ENCODE measurements around the gene THEMIS2.

THEMIS2 gene

GRCh38 chr1:27886353-27886679 lies 14.0 kb downstream of the THEMIS2 start:
- peak overlapping the region; percentile 2; the same call in 1 of the 2 replicates for H3K4me3 ChIP-seq (ENCODE audit: low read depth, low read length)
- peak; percentile 21 for DNase-seq (ENCODE audit: low read depth)
- TF ChIP-seq CTCF (IDR thresholded peaks at IDR 0.05; ENCODE audit: insufficient read depth, low read depth, low read length, missing control alignments) = no peak

GRCh38 chr1:27886744-27887143 lies 14.4 kb downstream of the THEMIS2 start:
- peak overlapping the region; percentile 2; the same call in 1 of the 2 replicates for H3K4me3 ChIP-seq (ENCODE audit: low read depth, low read length)
- DNase-seq (ENCODE audit: low read depth) = no peak
- TF ChIP-seq CTCF (IDR thresholded peaks at IDR 0.05; ENCODE audit: insufficient read depth, low read depth, low read length, missing control alignments) = no peak

GRCh38 chr1:27887215-27888021 lies 15.1 kb downstream of the THEMIS2 start:
- peak; percentile 90 for DNase-seq (ENCODE audit: low read depth)
- no peak for TF ChIP-seq CTCF (IDR thresholded peaks at IDR 0.05; ENCODE audit: insufficient read depth, low read depth, low read length, missing control alignments)
- H3K4me3 ChIP-seq (ENCODE audit: low read depth, low read length) = no peak overlapping the region

GRCh38 chr1:27889506-27889905 lies 17.2 kb downstream of the THEMIS2 start:
- H3K4me3 ChIP-seq (ENCODE audit: low read depth, low read length) = peak overlapping the region; percentile 28; the same call in 1 of the 2 replicates
- no peak for TF ChIP-seq CTCF (IDR thresholded peaks at IDR 0.05; ENCODE audit: insufficient read depth, low read depth, low read length, missing control alignments)
- DNase-seq (ENCODE audit: low read depth) = peak; percentile 60

GRCh38 chr1:27891196-27891889 lies 19.0 kb downstream of the THEMIS2 start:
- DNase-seq (ENCODE audit: low read depth) = peak; percentile 90
- no peak for TF ChIP-seq CTCF (IDR thresholded peaks at IDR 0.05; ENCODE audit: insufficient read depth, low read depth, low read length, missing control alignments)
- peak overlapping the region; percentile 35 for H3K4me3 ChIP-seq (ENCODE audit: low read depth, low read length)

GRCh38 chr1:27894521-27894920 lies 22.2 kb downstream of the THEMIS2 start:
- no peak overlapping the region for H3K4me3 ChIP-seq (ENCODE audit: low read depth, low read length)
- DNase-seq (ENCODE audit: low read depth) = no peak
- no peak for TF ChIP-seq CTCF (IDR thresholded peaks at IDR 0.05; ENCODE audit: insufficient read depth, low read depth, low read length, missing control alignments)
